HEK293 (cell line): ENCODE data around the gene ICAM1.

Source experiments
- CTCF ChIA-PET: fragments of 350-600 bp; formaldehyde crosslinking; extraction: SDS; loops from one replicate; lab custom pipeline; 2021; ENCODE audit warnings: antibody characterized with exemption; lab: Yijun Ruan, JAX
- POLR2A ChIA-PET: fragments of 300-600 bp; formaldehyde crosslinking; extraction: SDS; loops from one replicate; lab custom pipeline; 2020; ENCODE audit warnings: antibody characterized with exemption, inconsistent platforms; lab: Yijun Ruan, JAX
- H3K27ac ChIP-seq: fragments of 200-500 bp; sonication (Bioruptor generic); 2 replicates; pipeline ENCODE4 v1.5.1; 2014; ENCODE audit warnings: low read depth, low read length, control low read depth, inconsistent platforms; ENCODE audit errors: extremely low read depth
- H3K36me3 ChIP-seq, 2 experiments: fragments of 200-500 bp in 1 of 2; sonication (Bioruptor generic) in 1 of 2; 1 replicate in 1 of 2; 2 replicates in 1 of 2; pipeline ENCODE4 v1.5.1; 2014 to 2017; ENCODE audit warnings: inconsistent platforms in 2 of 2, low read length in 2 of 2; ENCODE audit not compliant: control insufficient read depth in 2 of 2, insufficient read depth in 1 of 2
- H3K4me1 ChIP-seq: fragments of 200-500 bp; sonication (Bioruptor generic); 2 replicates; pipeline ENCODE4 v1.5.1; 2014; ENCODE audit warnings: mild to moderate bottlenecking, low read length, inconsistent platforms; ENCODE audit not compliant: control insufficient read depth, insufficient read depth
- H3K4me3 ChIP-seq: 2 replicates; pipeline ENCODE4 v1.5.1; 2011; ENCODE audit warnings: low read depth, mild to moderate bottlenecking, control low read depth, low read length, moderate library complexity
- H3K9me3 ChIP-seq: fragments of 200-500 bp; sonication (Bioruptor generic); 2 replicates; pipeline ENCODE4 v1.5.1; 2014; ENCODE audit warnings: low read depth, low read length, inconsistent platforms; ENCODE audit not compliant: control insufficient read depth, insufficient read depth
- BCL11A ChIP-seq: fragments of 450-650 bp; formaldehyde crosslinking; IDR thresholded peaks from 2 replicates; pipeline ENCODE4 v1.5.1; 2016; ENCODE audit warnings: low read depth, missing biosample characterization, missing genetic modification characterization
- EGR2 ChIP-seq: fragments of 450-650 bp; formaldehyde crosslinking; IDR thresholded peaks from 2 replicates; pipeline ENCODE4 v1.5.1; 2016; ENCODE audit warnings: low read depth, missing biosample characterization, missing genetic modification characterization
- ZBTB20 ChIP-seq: fragments of 450-650 bp; formaldehyde crosslinking; IDR thresholded peaks from 2 replicates; pipeline ENCODE4 v1.5.1; 2016; ENCODE audit warnings: missing biosample characterization, missing genetic modification characterization
- ZNF140 ChIP-seq: fragments of 450-650 bp; formaldehyde crosslinking; IDR thresholded peaks from 2 replicates; pipeline ENCODE4 v1.5.1; 2016; ENCODE audit warnings: missing biosample characterization, missing genetic modification characterization
- ZNF174 ChIP-seq: fragments of 450-650 bp; formaldehyde crosslinking; IDR thresholded peaks from 2 replicates; pipeline ENCODE4 v1.5.0; 2017; ENCODE audit warnings: missing biosample characterization, mild to moderate bottlenecking, missing genetic modification characterization
- ZNF239 ChIP-seq: fragments of 450-650 bp; formaldehyde crosslinking; IDR thresholded peaks from 2 replicates; pipeline ENCODE4 v1.5.1; 2016; ENCODE audit warnings: missing biosample characterization, missing genetic modification characterization
- ZNF266 ChIP-seq: fragments of 450-650 bp; formaldehyde crosslinking; IDR thresholded peaks from 2 replicates; pipeline ENCODE4 v1.5.1; 2016; ENCODE audit warnings: missing biosample characterization, missing genetic modification characterization, low read depth
- ZNF335 ChIP-seq: fragments of 450-650 bp; formaldehyde crosslinking; conservative IDR thresholded peaks from 2 replicates; pipeline ENCODE4 v1.5.1; 2016; ENCODE audit warnings: missing biosample characterization, missing genetic modification characterization
- ZNF341 ChIP-seq: fragments of 450-650 bp; formaldehyde crosslinking; IDR thresholded peaks from 2 replicates; pipeline ENCODE4; 2016; ENCODE audit warnings: low read depth, missing biosample characterization, missing genetic modification characterization
- ZNF37A ChIP-seq: fragments of 450-650 bp; IDR thresholded peaks from 2 replicates; pipeline ENCODE4 v1.5.1; 2018; ENCODE audit warnings: missing biosample characterization, missing genetic modification characterization
- ZNF416 ChIP-seq: fragments of 450-650 bp; formaldehyde crosslinking; IDR thresholded peaks from 2 replicates; pipeline ENCODE4 v1.5.1; 2016; ENCODE audit warnings: missing biosample characterization, missing genetic modification characterization
- ZNF433 ChIP-seq: fragments of 450-650 bp; formaldehyde crosslinking; IDR thresholded peaks from 2 replicates; pipeline ENCODE4 v1.5.1; 2016; ENCODE audit warnings: missing biosample characterization, missing genetic modification characterization, low read depth
- ZNF544 ChIP-seq: fragments of 450-650 bp; formaldehyde crosslinking; IDR thresholded peaks from 2 replicates; pipeline ENCODE4 v1.5.0; 2017; ENCODE audit warnings: missing biosample characterization, missing genetic modification characterization
- ZNF596 ChIP-seq: fragments of 450-650 bp; IDR thresholded peaks from 2 replicates; pipeline ENCODE4 v1.5.0; 2018; ENCODE audit warnings: missing biosample characterization, mild to moderate bottlenecking, missing genetic modification characterization, moderate library complexity
- ZNF600 ChIP-seq: fragments of 450-650 bp; formaldehyde crosslinking; IDR thresholded peaks from 2 replicates; pipeline ENCODE4 v1.5.1; 2016; ENCODE audit warnings: missing biosample characterization, missing genetic modification characterization
- ZNF777 ChIP-seq: fragments of 450-650 bp; formaldehyde crosslinking; IDR thresholded peaks from 2 replicates; pipeline ENCODE4 v1.5.1; 2017; ENCODE audit warnings: missing biosample characterization, missing genetic modification characterization, borderline replicate concordance
- TF ChIP-seq, protein P1 (sequence below): fragments of 450-650 bp; formaldehyde crosslinking; IDR thresholded peaks from 2 replicates; pipeline ENCODE4 v1.5.1; 2016; ENCODE audit warnings: missing biosample characterization, missing genetic modification characterization
- TF ChIP-seq, protein P2 (sequence below): IDR thresholded peaks from 2 replicates; pipeline ENCODE4 v1.6.1; 2011; ENCODE audit warnings: mild to moderate bottlenecking, low read depth, low read length, borderline replicate concordance
- TF ChIP-seq, protein P3 (sequence below): fragments of 450-650 bp; formaldehyde crosslinking; IDR thresholded peaks from 2 replicates; pipeline ENCODE4 v1.5.1; 2017; ENCODE audit warnings: missing biosample characterization, missing genetic modification characterization
- TF ChIP-seq, protein P4 (sequence below): fragments of 450-650 bp; formaldehyde crosslinking; IDR thresholded peaks from 2 replicates; pipeline ENCODE4 v1.5.1; 2016; ENCODE audit warnings: missing biosample characterization, missing genetic modification characterization
- TF ChIP-seq, protein P5 (sequence below): fragments of 450-650 bp; formaldehyde crosslinking; IDR thresholded peaks from 2 replicates; pipeline ENCODE4 v1.5.1; 2017; ENCODE audit warnings: missing biosample characterization, missing genetic modification characterization

The ICAM1 gene

DNA sequence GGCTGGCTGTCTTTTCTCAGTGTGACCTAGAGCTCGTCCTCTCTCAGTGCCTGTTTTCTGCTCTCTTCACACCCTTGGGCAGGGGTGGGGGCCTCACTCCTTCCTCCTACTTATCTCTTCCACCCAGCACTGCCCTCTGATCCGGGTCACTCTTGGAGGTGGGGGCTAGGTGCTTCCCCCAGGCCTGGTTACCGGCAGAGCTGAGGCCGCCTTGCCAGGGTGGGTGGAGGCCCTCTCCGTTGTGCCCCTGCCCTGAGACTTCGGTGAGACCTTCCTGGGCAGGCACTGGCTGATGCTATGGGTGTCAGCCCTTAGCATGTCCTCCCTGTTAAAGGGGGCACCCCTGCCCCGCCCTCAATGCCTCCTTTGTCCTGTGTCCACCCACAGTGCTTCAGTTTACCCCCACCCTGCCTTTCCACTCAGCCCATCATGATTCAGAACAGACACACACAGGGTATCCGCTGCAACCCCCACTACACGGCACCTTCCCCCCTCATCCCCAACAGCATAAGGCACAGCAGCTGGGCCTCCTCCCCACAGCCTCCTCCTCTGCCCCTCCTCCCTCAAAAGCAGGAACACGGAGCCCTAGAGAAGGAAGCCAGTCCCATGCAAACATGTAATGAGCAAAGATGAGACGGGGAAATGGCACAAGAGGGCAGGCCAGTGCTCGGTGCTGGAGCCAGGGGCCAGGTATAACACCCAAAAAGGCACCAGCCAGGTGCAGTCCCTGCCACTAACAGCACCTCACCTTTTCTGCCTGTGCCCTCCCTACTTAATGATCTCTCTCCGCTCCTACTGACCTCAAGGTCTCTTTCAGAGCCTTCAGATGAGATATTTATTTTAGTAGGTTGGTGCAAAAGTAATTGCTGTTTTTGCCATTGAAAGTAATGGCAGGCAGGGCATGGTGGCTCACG is 28.9 kb downstream of the ICAM1 start:
- CTCF ChIA-PET, result interaction anchor here (0.6 to 2.1 kb wide), 5 partner anchors 15 to 106 kb away, joined by 3 to 8 read pairs (median 3); no protein-coding TSS in a partner anchor
- TF ChIP-seq ZNF341 (tag by site-specific recombination) (peak; percentile 39; the same call in 1 of the 2 replicates), ZNF596 (tag by site-specific recombination) (no peak), ZNF140 (no peak), ZBTB20 (tag by site-specific recombination) (peak; percentile 46; the same call in 1 of the 2 replicates), ZNF266 (tag by site-specific recombination) (no peak), ZNF335 (tag by site-specific recombination) (peak; percentile 90), ZNF416 (tag by site-specific recombination) (no peak), ZNF433 (tag by site-specific recombination) (no peak), ZNF174 (tag by site-specific recombination) (no peak), EGR2 (peak; percentile 16; the same call in 1 of the 2 replicates), ZNF600 (tag by site-specific recombination) (no peak), ZNF239 (tag by site-specific recombination) (no peak), ZNF544 (tag by site-specific recombination) (no peak), ZNF777 (tag by site-specific recombination) (no peak)
- TF ChIP-seq, protein P1, sequence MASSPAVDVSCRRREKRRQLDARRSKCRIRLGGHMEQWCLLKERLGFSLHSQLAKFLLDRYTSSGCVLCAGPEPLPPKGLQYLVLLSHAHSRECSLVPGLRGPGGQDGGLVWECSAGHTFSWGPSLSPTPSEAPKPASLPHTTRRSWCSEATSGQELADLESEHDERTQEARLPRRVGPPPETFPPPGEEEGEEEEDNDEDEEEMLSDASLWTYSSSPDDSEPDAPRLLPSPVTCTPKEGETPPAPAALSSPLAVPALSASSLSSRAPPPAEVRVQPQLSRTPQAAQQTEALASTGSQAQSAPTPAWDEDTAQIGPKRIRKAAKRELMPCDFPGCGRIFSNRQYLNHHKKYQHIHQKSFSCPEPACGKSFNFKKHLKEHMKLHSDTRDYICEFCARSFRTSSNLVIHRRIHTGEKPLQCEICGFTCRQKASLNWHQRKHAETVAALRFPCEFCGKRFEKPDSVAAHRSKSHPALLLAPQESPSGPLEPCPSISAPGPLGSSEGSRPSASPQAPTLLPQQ (tag by site-specific recombination), result no peak
- TF ChIP-seq, protein P2, sequence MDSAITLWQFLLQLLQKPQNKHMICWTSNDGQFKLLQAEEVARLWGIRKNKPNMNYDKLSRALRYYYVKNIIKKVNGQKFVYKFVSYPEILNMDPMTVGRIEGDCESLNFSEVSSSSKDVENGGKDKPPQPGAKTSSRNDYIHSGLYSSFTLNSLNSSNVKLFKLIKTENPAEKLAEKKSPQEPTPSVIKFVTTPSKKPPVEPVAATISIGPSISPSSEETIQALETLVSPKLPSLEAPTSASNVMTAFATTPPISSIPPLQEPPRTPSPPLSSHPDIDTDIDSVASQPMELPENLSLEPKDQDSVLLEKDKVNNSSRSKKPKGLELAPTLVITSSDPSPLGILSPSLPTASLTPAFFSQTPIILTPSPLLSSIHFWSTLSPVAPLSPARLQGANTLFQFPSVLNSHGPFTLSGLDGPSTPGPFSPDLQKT, result no peak
- TF ChIP-seq, protein P3, sequence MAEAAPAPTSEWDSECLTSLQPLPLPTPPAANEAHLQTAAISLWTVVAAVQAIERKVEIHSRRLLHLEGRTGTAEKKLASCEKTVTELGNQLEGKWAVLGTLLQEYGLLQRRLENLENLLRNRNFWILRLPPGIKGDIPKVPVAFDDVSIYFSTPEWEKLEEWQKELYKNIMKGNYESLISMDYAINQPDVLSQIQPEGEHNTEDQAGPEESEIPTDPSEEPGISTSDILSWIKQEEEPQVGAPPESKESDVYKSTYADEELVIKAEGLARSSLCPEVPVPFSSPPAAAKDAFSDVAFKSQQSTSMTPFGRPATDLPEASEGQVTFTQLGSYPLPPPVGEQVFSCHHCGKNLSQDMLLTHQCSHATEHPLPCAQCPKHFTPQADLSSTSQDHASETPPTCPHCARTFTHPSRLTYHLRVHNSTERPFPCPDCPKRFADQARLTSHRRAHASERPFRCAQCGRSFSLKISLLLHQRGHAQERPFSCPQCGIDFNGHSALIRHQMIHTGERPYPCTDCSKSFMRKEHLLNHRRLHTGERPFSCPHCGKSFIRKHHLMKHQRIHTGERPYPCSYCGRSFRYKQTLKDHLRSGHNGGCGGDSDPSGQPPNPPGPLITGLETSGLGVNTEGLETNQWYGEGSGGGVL, result peak; percentile 76
- TF ChIP-seq, all 188 proteins: peak for 5

DNA sequence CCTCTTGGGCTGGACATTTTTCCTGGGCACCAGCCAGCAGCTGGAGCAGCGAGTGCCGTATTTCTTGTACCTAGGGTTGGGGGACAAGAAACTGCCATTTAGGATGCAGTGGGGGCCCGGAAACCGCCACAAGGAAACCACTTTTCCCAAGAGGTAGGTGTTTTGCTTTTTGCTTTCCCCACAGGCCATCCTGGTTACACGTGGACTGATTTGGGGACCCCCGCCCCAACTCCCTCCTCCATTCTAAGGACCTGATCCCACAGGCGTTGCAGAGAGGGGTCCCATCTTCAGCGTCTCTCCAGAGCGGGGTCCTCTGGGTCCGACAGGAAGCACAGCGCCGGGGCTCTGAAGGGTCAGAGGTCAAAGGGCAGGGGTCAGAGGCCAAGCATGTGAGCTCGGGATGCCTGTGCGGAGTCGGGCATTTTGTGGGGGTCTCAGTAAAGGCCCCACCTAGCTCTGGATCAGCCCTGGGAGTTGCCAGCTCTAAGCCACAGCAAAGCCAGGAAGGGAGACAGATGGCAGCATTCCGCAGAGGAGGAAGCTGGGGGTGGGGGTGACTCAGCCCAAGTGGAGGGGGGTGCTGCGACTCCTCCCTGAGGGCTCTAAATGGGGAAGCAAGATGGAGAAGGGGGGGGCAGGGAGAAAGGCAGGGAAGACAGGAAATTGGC is 34.4 kb downstream of the ICAM1 start:
- POLR2A ChIA-PET, result interaction anchor here (0.8 to 0.9 kb wide), 2 partner anchors 9 to 13 kb away, joined by 7 to 9 read pairs; no protein-coding TSS in a partner anchor
- H3K27ac ChIP-seq, result no peak overlapping the region
- CTCF ChIA-PET, result interaction anchor here (0.9 kb wide), 1 partner anchor 23 kb away, joined by 3 read pairs; no protein-coding TSS in a partner anchor
- H3K36me3 ChIP-seq, result peaks cover 0 to 41% of the 10 kb centered on the region in 2 experiments; a peak in 2 of 3 replicates
- no peaks in the 10 kb centered on the region for H3K9me3 ChIP-seq
- H3K4me1 ChIP-seq, result no peaks in the 10 kb centered on the region
- no peak overlapping the region for H3K4me3 ChIP-seq
- TF ChIP-seq, protein P4, sequence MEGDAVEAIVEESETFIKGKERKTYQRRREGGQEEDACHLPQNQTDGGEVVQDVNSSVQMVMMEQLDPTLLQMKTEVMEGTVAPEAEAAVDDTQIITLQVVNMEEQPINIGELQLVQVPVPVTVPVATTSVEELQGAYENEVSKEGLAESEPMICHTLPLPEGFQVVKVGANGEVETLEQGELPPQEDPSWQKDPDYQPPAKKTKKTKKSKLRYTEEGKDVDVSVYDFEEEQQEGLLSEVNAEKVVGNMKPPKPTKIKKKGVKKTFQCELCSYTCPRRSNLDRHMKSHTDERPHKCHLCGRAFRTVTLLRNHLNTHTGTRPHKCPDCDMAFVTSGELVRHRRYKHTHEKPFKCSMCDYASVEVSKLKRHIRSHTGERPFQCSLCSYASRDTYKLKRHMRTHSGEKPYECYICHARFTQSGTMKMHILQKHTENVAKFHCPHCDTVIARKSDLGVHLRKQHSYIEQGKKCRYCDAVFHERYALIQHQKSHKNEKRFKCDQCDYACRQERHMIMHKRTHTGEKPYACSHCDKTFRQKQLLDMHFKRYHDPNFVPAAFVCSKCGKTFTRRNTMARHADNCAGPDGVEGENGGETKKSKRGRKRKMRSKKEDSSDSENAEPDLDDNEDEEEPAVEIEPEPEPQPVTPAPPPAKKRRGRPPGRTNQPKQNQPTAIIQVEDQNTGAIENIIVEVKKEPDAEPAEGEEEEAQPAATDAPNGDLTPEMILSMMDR, result no peak
- peak; percentile 78 for TF ChIP-seq BCL11A (tag by site-specific recombination)
- no peak for TF ChIP-seq ZNF37A (tag by site-specific recombination)
- TF ChIP-seq, protein P5, sequence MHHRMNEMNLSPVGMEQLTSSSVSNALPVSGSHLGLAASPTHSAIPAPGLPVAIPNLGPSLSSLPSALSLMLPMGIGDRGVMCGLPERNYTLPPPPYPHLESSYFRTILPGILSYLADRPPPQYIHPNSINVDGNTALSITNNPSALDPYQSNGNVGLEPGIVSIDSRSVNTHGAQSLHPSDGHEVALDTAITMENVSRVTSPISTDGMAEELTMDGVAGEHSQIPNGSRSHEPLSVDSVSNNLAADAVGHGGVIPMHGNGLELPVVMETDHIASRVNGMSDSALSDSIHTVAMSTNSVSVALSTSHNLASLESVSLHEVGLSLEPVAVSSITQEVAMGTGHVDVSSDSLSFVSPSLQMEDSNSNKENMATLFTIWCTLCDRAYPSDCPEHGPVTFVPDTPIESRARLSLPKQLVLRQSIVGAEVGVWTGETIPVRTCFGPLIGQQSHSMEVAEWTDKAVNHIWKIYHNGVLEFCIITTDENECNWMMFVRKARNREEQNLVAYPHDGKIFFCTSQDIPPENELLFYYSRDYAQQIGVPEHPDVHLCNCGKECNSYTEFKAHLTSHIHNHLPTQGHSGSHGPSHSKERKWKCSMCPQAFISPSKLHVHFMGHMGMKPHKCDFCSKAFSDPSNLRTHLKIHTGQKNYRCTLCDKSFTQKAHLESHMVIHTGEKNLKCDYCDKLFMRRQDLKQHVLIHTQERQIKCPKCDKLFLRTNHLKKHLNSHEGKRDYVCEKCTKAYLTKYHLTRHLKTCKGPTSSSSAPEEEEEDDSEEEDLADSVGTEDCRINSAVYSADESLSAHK (tag by site-specific recombination), result peak; percentile 100

More for the DNA sequence above, 28.9 kb downstream of the ICAM1 start:
- H3K36me3 ChIP-seq, result peaks cover 0 to 10% of the 10 kb centered on the region in 2 experiments; a peak in 1 of 3 replicates
- H3K9me3 ChIP-seq, result no peaks in the 10 kb centered on the region
- H3K27ac ChIP-seq, result no peak overlapping the region
- no peaks in the 10 kb centered on the region for H3K4me1 ChIP-seq
- no peak overlapping the region for H3K4me3 ChIP-seq
- POLR2A ChIA-PET, result interaction anchor here (0.8 kb wide), 2 partner anchors 15 to 41 kb away, joined by 5 to 8 read pairs; no protein-coding TSS in a partner anchor
